Natural killer cell (primary cell): ENCODE results near the gene CXCL1. TPM values are rescaled to one million over a fixed set of nuclear protein-coding genes. Genes with fewer than 3 reads are reported as not detected.

Experiments used
- ATAC-seq, 3 donors: fragments of 150-1000 bp in 2 of 3; fragments of 200-7000 bp in 1 of 3; cut with Tn5 transposase; 1 replicate in 1 of 3; 2 replicates in 2 of 3; pipeline ENCODE4 v1.10.0; 2021; ENCODE audit warnings: mild to moderate bottlenecking in 2 of 3, moderate library complexity in 2 of 3
- DNase-seq, 2 donors: peaks; one replicate each; pipeline versions ENCODE4 v3.0.0 to v3.0.0-alpha.2; 2013 to 2021; ENCODE audit warnings: mixed read lengths in 1 of 2
- H3K27ac ChIP-seq: one replicate; pipeline ENCODE4 v1.5.1; 2013; ENCODE audit warnings: mild to moderate bottlenecking, low read length
- H3K27me3 ChIP-seq: one replicate; pipeline ENCODE4 v1.6.1; 2013; ENCODE audit warnings: low read length; ENCODE audit not compliant: control insufficient read depth, insufficient read depth
- H3K36me3 ChIP-seq: one replicate; pipeline ENCODE4 v1.6.1; 2013; ENCODE audit warnings: low read length; ENCODE audit not compliant: control insufficient read depth, insufficient read depth
- H3K4me1 ChIP-seq: one replicate; pipeline ENCODE4 v1.6.1; 2013; ENCODE audit warnings: low read length; ENCODE audit not compliant: control insufficient read depth, insufficient read depth
- H3K4me3 ChIP-seq: one replicate; pipeline ENCODE4 v1.5.1; 2013; ENCODE audit warnings: low read length
- H3K9me3 ChIP-seq: one replicate; pipeline ENCODE4 v1.6.1; 2013; ENCODE audit warnings: low read length; ENCODE audit not compliant: control insufficient read depth, insufficient read depth
- H3K27ac Mint-ChIP-seq, 2 donors: one replicate each; pipeline ENCODE4 v1.8.0; 2022; ENCODE audit warnings: mild to moderate bottlenecking in 2 of 2, mixed read lengths in 2 of 2, moderate library complexity in 1 of 2
- H3K27me3 Mint-ChIP-seq, 2 donors: one replicate each; pipeline ENCODE4 v1.8.0; 2022; ENCODE audit warnings: low read depth in 2 of 2, mixed read lengths in 2 of 2
- H3K36me3 Mint-ChIP-seq: one replicate; pipeline ENCODE4 v1.8.0; 2022; ENCODE audit warnings: mixed read lengths
- H3K4me1 Mint-ChIP-seq, 2 donors: one replicate each; pipeline ENCODE4 v1.8.0; 2022; ENCODE audit warnings: mixed read lengths in 2 of 2
- H3K4me3 Mint-ChIP-seq: one replicate; pipeline ENCODE4 v1.8.0; 2022; ENCODE audit warnings: mild to moderate bottlenecking, moderate library complexity, mixed read lengths
- H3K9me3 Mint-ChIP-seq, 2 donors: one replicate each; pipeline ENCODE4 v1.8.0; 2022; ENCODE audit warnings: mixed read lengths in 2 of 2
- CTCF ChIP-seq: fragments of 200-600 bp; IDR thresholded peaks from one replicate; pipeline ENCODE4 v1.8.0; 2022; ENCODE audit warnings: antibody characterized with exemption
- WGBS: methylation state at CpG from one replicate; pipeline ENCODE4 v1.1.7; 2013; ENCODE audit warnings: missing lambda C conversion rate; ENCODE audit not compliant: insufficient coverage; 5-methylcytosine and 5-hydroxymethylcytosine counted together
- intact Hi-C: fragments of 100-400 bp; cut with micrococcal nuclease; formaldehyde crosslinking; loops from one replicate; pipeline ENCODE4 v1.14.2; 2022
- total RNA-seq, 4 donors: library from RNA; stranded (reverse); fragments of 120-200 nt in 1 of 4; gene quantifications; one replicate each; pipeline versions ENCODE4 v1.2.3 to v1.2.4, GENCODE V29; 2013 to 2022

Gene CXCL1
- total RNA-seq, 3 donors from 2014 or later (not counting 1 experiment from before 2014, with no cell fraction given), result 3.4 TPM; not detected in 2

DNA sequence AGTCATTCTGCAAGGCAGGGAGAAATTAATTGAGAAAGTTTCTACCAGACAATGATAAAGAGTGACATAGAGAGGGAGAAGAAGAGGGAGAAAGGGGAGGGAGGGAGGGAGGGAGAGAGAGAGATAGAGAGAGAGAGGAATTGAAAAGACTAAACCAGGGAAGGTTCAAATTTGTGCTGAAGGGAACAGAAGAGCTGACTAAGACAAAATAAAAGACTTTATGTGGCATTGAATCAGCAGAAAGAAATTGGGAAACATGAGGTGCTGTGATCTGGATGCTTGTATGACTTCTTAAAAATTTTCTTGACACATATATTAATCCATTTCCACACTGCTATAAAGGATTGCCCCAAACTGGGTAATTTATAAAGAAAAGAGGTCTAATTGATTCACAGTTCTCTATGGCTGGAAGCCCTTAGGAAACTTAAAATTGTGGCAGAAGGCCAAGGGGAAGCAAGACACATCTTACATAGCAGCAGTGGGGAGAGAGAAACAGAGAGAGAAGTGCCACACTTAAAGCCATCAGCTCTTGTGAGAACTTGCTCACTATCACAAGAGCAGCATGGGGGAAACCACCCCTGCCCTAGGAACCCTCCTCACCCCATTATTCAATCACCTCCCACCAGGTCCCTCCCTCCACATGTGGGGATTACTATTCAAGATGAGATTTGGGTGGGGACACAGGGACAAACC lies 46.2 kb upstream of the CXCL1 start:
- Histone ChIP-seq H3K9me3 (no peaks in the 10 kb centered on the region), H3K36me3 (no peaks in the 10 kb centered on the region), H3K4me3 (no peak overlapping the region), H3K27me3 (no peaks in the 10 kb centered on the region), H3K4me1 (no peaks in the 10 kb centered on the region), H3K27ac (no peak overlapping the region)
- H3K36me3 Mint-ChIP-seq, result no peaks in the 10 kb centered on the region
- no peak overlapping the region for H3K4me3 Mint-ChIP-seq
- H3K27me3 Mint-ChIP-seq, result no peaks in the 10 kb centered on the region
- no peak for TF ChIP-seq CTCF
- no peak for ATAC-seq
- H3K27ac Mint-ChIP-seq, result no peak overlapping the region
- peaks cover 8 to 14% of the 10 kb centered on the region in 2 donors for H3K9me3 Mint-ChIP-seq
- intact Hi-C loops, result no loop called here
- no peaks in the 10 kb centered on the region for H3K4me1 Mint-ChIP-seq
- no peak for DNase-seq

GRCh38 chr4:73823760-73824159 lies 45.4 kb upstream of the CXCL1 start:
- Histone ChIP-seq H3K27ac (no peak overlapping the region), H3K9me3 (no peaks in the 10 kb centered on the region), H3K4me3 (no peak overlapping the region), H3K36me3 (no peaks in the 10 kb centered on the region), H3K27me3 (no peaks in the 10 kb centered on the region), H3K4me1 (no peaks in the 10 kb centered on the region)
- Mint-ChIP-seq H3K27me3 (no peaks in the 10 kb centered on the region), H3K9me3 (peaks cover 8 to 14% of the 10 kb centered on the region in 2 donors), H3K27ac (no peak overlapping the region), H3K4me3 (no peak overlapping the region), H3K36me3 (no peaks in the 10 kb centered on the region), H3K4me1 (no peaks in the 10 kb centered on the region)
- intact Hi-C loops, result no loop called here
- ATAC-seq (no peak), DNase-seq (no peak)
- no peak for TF ChIP-seq CTCF

GRCh38 chr4:73828956-73829355 lies 40.2 kb upstream of the CXCL1 start:
- no peak for TF ChIP-seq CTCF
- Histone ChIP-seq H3K27me3 (no peaks in the 10 kb centered on the region), H3K9me3 (no peaks in the 10 kb centered on the region), H3K4me3 (no peak overlapping the region), H3K4me1 (no peaks in the 10 kb centered on the region), H3K27ac (no peak overlapping the region), H3K36me3 (no peaks in the 10 kb centered on the region)
- peaks cover 7 to 11% of the 10 kb centered on the region in 2 donors for H3K9me3 Mint-ChIP-seq
- 12% methylated on average over 2 of the region's 3 CpGs for WGBS
- ATAC-seq, result no peak
- H3K36me3 Mint-ChIP-seq, result no peaks in the 10 kb centered on the region
- DNase-seq, result no peak
- intact Hi-C loops, result no loop called here
- no peak overlapping the region for H3K4me3 Mint-ChIP-seq
- H3K4me1 Mint-ChIP-seq, result no peaks in the 10 kb centered on the region
- H3K27me3 Mint-ChIP-seq, result no peaks in the 10 kb centered on the region
- H3K27ac Mint-ChIP-seq, result no peak overlapping the region

GRCh38 chr4:73831569-73831968 lies 37.6 kb upstream of the CXCL1 start:
- Histone ChIP-seq H3K9me3 (no peaks in the 10 kb centered on the region), H3K27me3 (no peaks in the 10 kb centered on the region), H3K4me1 (peaks cover 2% of the 10 kb centered on the region), H3K27ac (no peak overlapping the region), H3K4me3 (no peak overlapping the region), H3K36me3 (no peaks in the 10 kb centered on the region)
- H3K4me1 Mint-ChIP-seq, result no peaks in the 10 kb centered on the region
- intact Hi-C loops, result no loop called here
- H3K4me3 Mint-ChIP-seq, result no peak overlapping the region
- no peaks in the 10 kb centered on the region for H3K27me3 Mint-ChIP-seq
- no peaks in the 10 kb centered on the region for H3K36me3 Mint-ChIP-seq
- ATAC-seq, result no peak
- no peak for DNase-seq
- no peak overlapping the region for H3K27ac Mint-ChIP-seq
- peaks cover 7 to 11% of the 10 kb centered on the region in 2 donors for H3K9me3 Mint-ChIP-seq
- TF ChIP-seq CTCF, result no peak
- WGBS, result no CpG with 5 or more reads among the region's 2 CpGs
